Gastroesophageal sphincter (tissue), 4 donors: ENCODE data around the gene USP44. TPM values are rescaled to one million over a fixed set of nuclear protein-coding genes. Genes with fewer than 3 reads are reported as not detected.

Source experiments
- ATAC-seq: fragments of 150-250 bp; one replicate; pipeline ENCODE4 v1.9.1; 2016; ENCODE audit warnings: mild to moderate bottlenecking, moderate library complexity
- H3K27ac ChIP-seq, 4 donors: fragments of 200-600 bp; sonication (generic) in 3 of 4; 1 replicate in 3 of 4; 2 replicates in 1 of 4; pipeline ENCODE4 v1.5.1; 2016 to 2019
- H3K27me3 ChIP-seq: fragments of 200-600 bp; sonication (generic); one replicate; pipeline ENCODE4 v1.5.1; 2019
- H3K36me3 ChIP-seq, 2 donors: fragments of 200-600 bp; sonication (generic); one replicate each; pipeline ENCODE4 v1.5.1; 2019; ENCODE audit warnings: control low read depth in 1 of 2
- H3K4me1 ChIP-seq, 3 donors: fragments of 200-600 bp; sonication (generic); 1 replicate in 2 of 3; 2 replicates in 1 of 3; pipeline ENCODE4 v1.5.1; 2016 to 2019; ENCODE audit warnings: control low read depth in 2 of 3
- H3K4me3 ChIP-seq, 2 donors: fragments of 200-600 bp; sonication (generic); one replicate each; pipeline ENCODE4 v1.5.1; 2019; ENCODE audit warnings: mild to moderate bottlenecking in 1 of 2, moderate library complexity in 1 of 2
- H3K9me3 ChIP-seq, 3 donors: fragments of 200-600 bp; sonication (generic); one replicate each; pipeline ENCODE4 v1.5.1; 2017 to 2019; ENCODE audit warnings: control low read depth in 2 of 3
- CTCF ChIP-seq, 4 experiments: fragments of 200-600 bp in 2 of 4; fragments of 450-650 bp in 2 of 4; sonication (generic) in 1 of 4; IDR thresholded peaks; one replicate each; pipeline ENCODE4 v1.5.1; 2017 to 2019; ENCODE audit warnings: antibody characterized with exemption in 4 of 4, mild to moderate bottlenecking in 2 of 4, moderate library complexity in 2 of 4
- EP300 ChIP-seq: sonication (generic); formaldehyde crosslinking; IDR thresholded peaks from one replicate; pipeline ENCODE4 v1.6.1; 2017; ENCODE audit warnings: antibody characterized with exemption, mild to moderate bottlenecking
- POLR2A ChIP-seq, 2 donors: fragments of 450-650 bp; IDR thresholded peaks; one replicate each; pipeline ENCODE4 v1.6.1; 2017; ENCODE audit warnings: antibody characterized with exemption in 2 of 2, mild to moderate bottlenecking in 2 of 2, moderate library complexity in 1 of 2
- POLR2AphosphoS5 ChIP-seq: sonication (generic); formaldehyde crosslinking; IDR thresholded peaks from one replicate; pipeline ENCODE4 v1.6.1; 2017; ENCODE audit warnings: antibody characterized with exemption
- WGBS, 2 donors: methylation state at CpG; one replicate each; pipeline ENCODE4 v1.1.5; 2018; ENCODE audit warnings: low coverage in 1 of 2; 5-methylcytosine and 5-hydroxymethylcytosine counted together
- total RNA-seq, 4 donors: library from RNA; depleted of rRNA; stranded (reverse); fragments of >200 nt; gene quantifications; one replicate each; pipeline ENCODE4 v1.1.0, GENCODE V29; 2016

The USP44 gene
- total RNA-seq, 4 donors from 2014 or later, result 5.9 to 9.7 (median 6.0) TPM

- peak; percentile 60 for ATAC-seq
- peaks cover 0 to 24% of the 10 kb centered on the region in 2 donors for H3K36me3 ChIP-seq
- no peaks in the 10 kb centered on the region for H3K27me3 ChIP-seq
- peaks cover 0 to 46% (median 10%) of the 10 kb centered on the region in 3 donors for H3K4me1 ChIP-seq
- no peaks in the 10 kb centered on the region for H3K9me3 ChIP-seq
- peak overlapping the region; percentile 74 to 80 for H3K4me3 ChIP-seq
- 0% methylated on average over 13 to 22 of the region's 23 CpGs for WGBS, 2 donors
- TF ChIP-seq EP300, result no peak
- no peak for TF ChIP-seq POLR2AphosphoS5
- TF ChIP-seq CTCF (IDR thresholded peaks at IDR 0.05), result no peak
- no peak for TF ChIP-seq POLR2A (IDR thresholded peaks at IDR 0.05)
- H3K27ac ChIP-seq, result peak overlapping the region; percentile 77 to 94 (median 92)
Measured at GRCh38 chr12:95473231-95473883, 77.9 kb downstream of the USP44 start.

GRCh38 chr12:95470300-95470699 is 81.0 kb downstream of the USP44 start:
- Histone ChIP-seq H3K9me3 (no peaks in the 10 kb centered on the region), H3K27ac (no peak overlapping the region), H3K36me3 (no peaks in the 10 kb centered on the region), H3K27me3 (no peaks in the 10 kb centered on the region), H3K4me1 (peaks cover 0 to 16% (median 5%) of the 10 kb centered on the region in 3 donors), H3K4me3 (no peak overlapping the region)
- ATAC-seq, result no peak
- 85 to 100% methylated on average over 1 of the region's 1 CpG for WGBS, 2 donors
- no peak for TF ChIP-seq EP300
- no peak for TF ChIP-seq CTCF (IDR thresholded peaks at IDR 0.05)
- no peak for TF ChIP-seq POLR2A (IDR thresholded peaks at IDR 0.05)
- TF ChIP-seq POLR2AphosphoS5, result no peak

Other genes starting within 250 kb of the USP44 start
- gene METAP2, start 77.3 kb downstream of the USP44 start, total RNA-seq, result 10 to 100 TPM; 66.8 to 92.7 (median 74.2) TPM
- 100 to 1,000 TPM in 1 of 4 donors, 10 to 100 TPM in 3; 33.5 to 103 (median 51.5) TPM for gene NTN4, start 239.3 kb upstream of the USP44 start, total RNA-seq